Measurements from ENCODE around the gene PNMA8C. TPM values are rescaled to one million over a fixed set of nuclear protein-coding genes. Genes with fewer than 3 reads are reported as not detected.
A peak's percentile ranks its signal among the peaks of the same experiment; 100 is the strongest.

Gene PNMA8C
- under 1 TPM in 7 of 9 donors, not detected in 2; 0.07 to 0.19 (median 0.12) TPM for total RNA-seq
- under 1 TPM in 1 of 2 donors, not detected in 1; 0.08 TPM for polyA plus RNA-seq
- long read RNA-seq, donor 1 = 0 reads
- long read RNA-seq, donor 2 = 0 reads
- long read RNA-seq, donor 3 = 0 reads

DNA sequence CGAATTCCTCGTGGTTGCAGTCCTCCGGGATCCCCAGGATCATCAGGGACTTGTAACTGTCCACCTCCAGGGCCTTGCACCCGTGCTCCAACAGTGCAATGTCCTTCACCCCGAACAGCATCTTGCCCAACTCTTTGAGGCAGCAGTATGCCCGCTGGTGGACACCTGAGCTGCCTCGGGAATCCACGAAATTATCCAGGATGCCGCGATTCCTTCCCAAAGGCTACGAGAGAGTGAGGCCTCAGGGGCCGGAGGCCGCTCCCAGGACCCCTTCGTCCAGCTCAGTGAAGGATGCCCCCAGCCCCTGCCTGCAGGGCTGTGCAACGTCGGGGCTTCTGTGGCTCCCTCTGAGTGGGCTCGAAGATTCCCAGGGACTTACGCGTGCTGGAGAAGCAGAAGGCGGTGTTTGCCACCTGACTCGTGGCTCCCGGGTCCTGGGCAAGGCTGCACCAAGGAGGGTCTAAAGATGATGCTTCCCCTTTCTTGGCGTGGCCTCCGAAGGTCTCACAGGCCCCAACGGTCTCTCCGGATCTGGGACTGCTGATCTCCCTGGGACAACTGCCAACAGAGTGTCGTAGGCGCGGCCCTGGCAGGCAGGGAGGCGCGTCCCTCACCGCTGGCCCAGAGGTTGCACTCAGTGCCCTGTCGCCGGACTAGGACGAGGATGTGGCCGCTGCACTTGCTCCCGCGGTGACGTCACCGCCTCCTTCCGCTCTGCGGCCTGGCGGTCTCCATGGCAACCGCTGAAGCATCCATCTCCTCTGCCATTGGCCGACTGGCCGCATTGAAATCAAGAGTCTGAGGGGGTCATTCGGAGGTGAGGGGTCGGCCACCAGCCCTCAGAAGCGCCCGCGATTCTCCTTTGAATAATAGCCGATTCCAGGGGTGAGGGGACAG is at the start of gene PNMA8C:
TSS of gene PNMA8C (minus strand) at position 698 of the 897 bp plus-strand sequence. CDS start at position 121, 577 bp downstream.
- Histone ChIP-seq H3K27ac (no peak within 1 kb of the TSS), H3K27me3 (peaks cover 0 to 44% (median 0%) of the 10 kb centered on the region in 9 donors), H3K36me3 (no peaks in the 10 kb centered on the region), H3K4me3 (peak within 1 kb of the TSS in 9 of 12 donors; percentile 6 to 35 (median 24)), H3K4me1 (peaks cover 0 to 21% (median 9%) of the 10 kb centered on the region in 12 donors), H3K9me3 (no peaks in the 10 kb centered on the region)
- 28 to 38% (median 31%) methylated on average over 32 to 52 of the region's 52 CpGs for WGBS, 4 donors
- no peak for TF ChIP-seq POLR2A (IDR thresholded peaks at IDR 0.05)
- TF ChIP-seq, protein P1, sequence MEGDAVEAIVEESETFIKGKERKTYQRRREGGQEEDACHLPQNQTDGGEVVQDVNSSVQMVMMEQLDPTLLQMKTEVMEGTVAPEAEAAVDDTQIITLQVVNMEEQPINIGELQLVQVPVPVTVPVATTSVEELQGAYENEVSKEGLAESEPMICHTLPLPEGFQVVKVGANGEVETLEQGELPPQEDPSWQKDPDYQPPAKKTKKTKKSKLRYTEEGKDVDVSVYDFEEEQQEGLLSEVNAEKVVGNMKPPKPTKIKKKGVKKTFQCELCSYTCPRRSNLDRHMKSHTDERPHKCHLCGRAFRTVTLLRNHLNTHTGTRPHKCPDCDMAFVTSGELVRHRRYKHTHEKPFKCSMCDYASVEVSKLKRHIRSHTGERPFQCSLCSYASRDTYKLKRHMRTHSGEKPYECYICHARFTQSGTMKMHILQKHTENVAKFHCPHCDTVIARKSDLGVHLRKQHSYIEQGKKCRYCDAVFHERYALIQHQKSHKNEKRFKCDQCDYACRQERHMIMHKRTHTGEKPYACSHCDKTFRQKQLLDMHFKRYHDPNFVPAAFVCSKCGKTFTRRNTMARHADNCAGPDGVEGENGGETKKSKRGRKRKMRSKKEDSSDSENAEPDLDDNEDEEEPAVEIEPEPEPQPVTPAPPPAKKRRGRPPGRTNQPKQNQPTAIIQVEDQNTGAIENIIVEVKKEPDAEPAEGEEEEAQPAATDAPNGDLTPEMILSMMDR (IDR thresholded peaks at IDR 0.05) = no peak
- DNase-seq (peak; percentile 68 to 88 (median 83)), ATAC-seq (peak; percentile 45 to 81 (median 76))
- intact Hi-C loops (cut with DNase I) = no loop called here

DNA sequence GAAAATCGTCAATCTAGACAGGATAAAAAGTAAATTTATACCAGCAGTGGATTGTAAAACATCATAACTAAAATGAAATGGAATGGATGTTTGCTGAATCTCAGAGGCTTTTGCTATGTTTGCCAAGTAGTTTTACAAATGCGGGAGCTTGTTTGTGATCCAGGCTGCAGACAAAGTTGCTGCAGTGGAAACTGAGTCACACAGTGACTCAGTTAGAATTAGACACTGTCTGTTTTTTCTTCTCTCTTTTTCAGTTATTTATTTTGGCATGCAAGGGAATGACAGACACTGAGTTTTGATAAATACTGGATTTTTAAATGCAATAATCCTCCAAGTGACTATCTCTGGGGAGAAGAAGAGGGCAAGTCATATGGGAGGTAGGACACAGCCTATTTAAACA is 47.2 kb upstream of the PNMA8C start:
- ATAC-seq (peak in 1 of 4 donors; percentile 30), DNase-seq (no peak)
- intact Hi-C loops (cut with DNase I) = no loop called here
- no peaks in the 10 kb centered on the region for H3K36me3 ChIP-seq
- H3K27ac ChIP-seq = no peak overlapping the region
- no peak overlapping the region for H3K4me3 ChIP-seq
- WGBS, 4 donors = 56 to 74% (median 64%) methylated on average over 2 of the region's 2 CpGs
- peaks cover 0 to 30% (median 8%) of the 10 kb centered on the region in 12 donors for H3K4me1 ChIP-seq
- no peaks in the 10 kb centered on the region for H3K9me3 ChIP-seq
- TF ChIP-seq, protein P1 (IDR thresholded peaks at IDR 0.05) = no peak
- no peak for TF ChIP-seq POLR2A (IDR thresholded peaks at IDR 0.05)
- H3K27me3 ChIP-seq = peaks cover 0 to 27% (median 0%) of the 10 kb centered on the region in 9 donors

DNA sequence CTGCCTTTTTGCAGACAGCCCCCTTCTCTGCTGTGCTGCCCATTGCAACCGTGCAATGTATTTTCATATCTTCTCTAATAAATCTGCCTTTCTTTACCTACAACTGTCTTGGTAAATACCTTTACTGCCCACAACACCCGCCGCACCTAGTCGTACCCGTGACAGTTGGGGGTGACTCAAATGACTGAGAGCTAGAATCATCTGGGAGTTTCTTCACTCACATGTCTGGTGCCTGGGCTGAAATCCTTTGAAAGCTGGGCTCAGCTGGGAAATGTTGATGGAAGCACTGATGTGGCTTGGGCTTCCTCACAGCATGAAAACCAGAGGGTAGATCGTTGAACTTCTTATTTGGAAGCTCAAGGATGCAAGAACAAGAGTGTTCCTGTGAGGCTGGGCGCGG is 45.5 kb upstream of the PNMA8C start:
- no peaks in the 10 kb centered on the region for H3K9me3 ChIP-seq
- no peak overlapping the region for H3K27ac ChIP-seq
- DNase-seq (no peak), ATAC-seq (no peak)
- peaks cover 0 to 27% (median 10%) of the 10 kb centered on the region in 12 donors for H3K4me1 ChIP-seq
- TF ChIP-seq, protein P1 (IDR thresholded peaks at IDR 0.05) = no peak
- no peak for TF ChIP-seq POLR2A (IDR thresholded peaks at IDR 0.05)
- intact Hi-C loops (cut with DNase I) = no loop called here
- H3K36me3 ChIP-seq = no peaks in the 10 kb centered on the region
- no peak overlapping the region for H3K4me3 ChIP-seq
- H3K27me3 ChIP-seq = peaks cover 0 to 36% (median 0%) of the 10 kb centered on the region in 9 donors
- WGBS, 4 donors = 85 to 93% (median 90%) methylated on average over 8 of the region's 8 CpGs

DNA sequence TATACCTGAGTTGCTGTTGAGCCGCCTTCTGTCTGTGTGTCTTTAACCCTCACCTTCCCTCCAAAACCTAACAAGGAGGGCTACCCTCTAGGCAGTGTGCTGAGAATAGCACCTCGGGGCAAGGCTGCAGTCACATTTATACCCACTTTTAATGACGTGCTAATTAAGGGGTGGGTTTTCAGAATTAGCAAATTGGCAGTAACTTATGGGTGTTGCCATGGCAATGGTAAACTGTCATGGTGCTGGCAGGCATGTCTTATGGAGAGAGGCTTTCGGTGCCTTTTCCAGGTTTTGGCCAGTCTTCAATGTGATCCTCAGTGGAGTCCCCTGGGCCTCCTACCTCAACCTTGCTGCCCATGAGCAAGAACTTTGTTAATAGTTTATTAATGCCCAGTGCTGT is 43.9 kb upstream of the PNMA8C start:
- Histone ChIP-seq H3K27ac (no peak overlapping the region), H3K36me3 (no peaks in the 10 kb centered on the region), H3K4me1 (peaks cover 0 to 27% (median 10%) of the 10 kb centered on the region in 12 donors), H3K4me3 (no peak overlapping the region), H3K27me3 (peaks cover 0 to 36% (median 0%) of the 10 kb centered on the region in 9 donors), H3K9me3 (no peaks in the 10 kb centered on the region)
- 85 to 92% (median 88%) methylated on average over 4 of the region's 4 CpGs for WGBS, 4 donors
- intact Hi-C loops (cut with DNase I) = no loop called here
- ATAC-seq (no peak), DNase-seq (no peak)
- TF ChIP-seq POLR2A (IDR thresholded peaks at IDR 0.05) = no peak
- TF ChIP-seq, protein P1 (IDR thresholded peaks at IDR 0.05) = no peak

Measured in heart left ventricle (tissue), 16 donors.